SU-DHL-6 (cell line): ENCODE data around the gene SCAMP3.

Experiments
- H2AFZ ChIP-seq: fragments of 200-600 bp; sonication (generic); 2 replicates; pipeline ENCODE4 v1.6.1; 2014; ENCODE audit warnings: low read depth, mild to moderate bottlenecking, moderate library complexity, mixed read lengths, antibody characterized with exemption, low read length; ENCODE audit not compliant: severe bottlenecking
- H3F3A ChIP-seq: fragments of 200-600 bp; shearing (Covaris generic); 2 replicates; pipeline ENCODE4 v1.6.0; 2016; ENCODE audit warnings: antibody characterized with exemption, mild to moderate bottlenecking; ENCODE audit not compliant: insufficient read depth
- H3K27ac ChIP-seq: fragments of 200-600 bp; sonication (generic); 2 replicates; pipeline ENCODE4 v1.5.1; 2016; ENCODE audit warnings: low read depth, mild to moderate bottlenecking, low read length, moderate library complexity, mixed read lengths
- H3K27me3 ChIP-seq: fragments of 200-600 bp; sonication (generic), shearing (Covaris generic); 2 replicates; pipeline ENCODE4 v1.6.0; 2014; ENCODE audit warnings: mild to moderate bottlenecking, low read length
- H3K36me3 ChIP-seq: fragments of 200-600 bp; sonication (generic); 2 replicates; pipeline ENCODE4 v1.6.1; 2014; ENCODE audit warnings: mild to moderate bottlenecking, low read length, mixed read lengths
- H3K4me2 ChIP-seq: fragments of 300-600, 200-600 bp; shearing (Covaris generic), sonication (generic); 2 replicates; pipeline ENCODE4 v1.6.0; 2014; ENCODE audit warnings: low read length, low read depth, mild to moderate bottlenecking; ENCODE audit not compliant: poor library complexity, severe bottlenecking
- H3K4me3 ChIP-seq: fragments of 200-600 bp; sonication (generic); 2 replicates; pipeline ENCODE4 v1.5.1; 2014; ENCODE audit warnings: antibody characterized with exemption, low read length, mild to moderate bottlenecking, mixed read lengths; ENCODE audit not compliant: insufficient read depth, poor library complexity, severe bottlenecking
- H3K79me2 ChIP-seq: fragments of 200-600 bp; sonication (generic); 2 replicates; pipeline ENCODE4 v1.6.1; 2014; ENCODE audit warnings: mild to moderate bottlenecking, low read length, moderate library complexity; ENCODE audit not compliant: insufficient read depth
- H3K9ac ChIP-seq: fragments of 200-600 bp; sonication (generic); 2 replicates; pipeline ENCODE4 v1.7.0; 2014; ENCODE audit warnings: mild to moderate bottlenecking, low read length
- H3K9me2 ChIP-seq: fragments of 200-600 bp; sonication (generic); replicated peaks from 2 replicates; pipeline ENCODE4 v1.6.1; 2014; ENCODE audit warnings: low read length; ENCODE audit not compliant: insufficient read depth
- H3K9me3 ChIP-seq: fragments of 200-600 bp; sonication (generic); 2 replicates; pipeline ENCODE4 v1.6.1; 2014; ENCODE audit warnings: low read length, mixed read lengths; ENCODE audit not compliant: insufficient read depth
- H4K20me1 ChIP-seq: fragments of 200-600 bp; sonication (generic); 2 replicates; pipeline ENCODE4 v1.6.1; 2014; ENCODE audit warnings: low read depth, mild to moderate bottlenecking, antibody characterized with exemption, low read length, moderate library complexity, mixed read lengths
- EZH2phosphoT487 ChIP-seq: fragments of 200-600 bp; sonication (generic), shearing (Covaris generic); conservative IDR thresholded peaks from 2 replicates; pipeline ENCODE4 v1.6.1; 2018; ENCODE audit warnings: mild to moderate bottlenecking, antibody characterized with exemption, low read length, moderate library complexity, mixed read lengths
- TF ChIP-seq, protein P1 (sequence below): fragments of 200-600 bp; sonication (generic); IDR thresholded peaks from one replicate; pipeline ENCODE4 v1.5.1; 2017; ENCODE audit warnings: antibody characterized with exemption, mild to moderate bottlenecking, low read length, moderate library complexity; ENCODE audit not compliant: insufficient read depth, poor library complexity, severe bottlenecking

The SCAMP3 gene

DNA sequence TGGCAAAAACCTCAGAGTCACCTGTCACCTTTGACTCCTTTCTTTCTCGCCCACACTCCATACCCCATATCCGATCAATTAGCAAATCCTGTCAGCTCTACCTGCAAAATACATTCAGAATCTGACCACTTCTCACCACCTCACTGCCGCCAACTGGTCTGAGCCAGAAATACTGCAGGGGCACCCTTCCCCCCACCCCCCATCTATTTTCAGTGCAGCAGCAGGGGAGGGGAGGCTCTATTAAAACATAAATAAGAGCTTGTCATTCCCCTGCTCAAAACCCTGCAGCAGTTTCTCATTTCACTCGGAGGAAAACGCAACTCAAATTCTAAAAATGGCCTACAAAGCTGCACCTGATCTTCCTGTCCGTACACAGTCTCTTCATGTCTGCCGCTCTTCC lies 35.2 kb upstream of the SCAMP3 start:
- H2AFZ ChIP-seq = peak overlapping the region; percentile 12

DNA sequence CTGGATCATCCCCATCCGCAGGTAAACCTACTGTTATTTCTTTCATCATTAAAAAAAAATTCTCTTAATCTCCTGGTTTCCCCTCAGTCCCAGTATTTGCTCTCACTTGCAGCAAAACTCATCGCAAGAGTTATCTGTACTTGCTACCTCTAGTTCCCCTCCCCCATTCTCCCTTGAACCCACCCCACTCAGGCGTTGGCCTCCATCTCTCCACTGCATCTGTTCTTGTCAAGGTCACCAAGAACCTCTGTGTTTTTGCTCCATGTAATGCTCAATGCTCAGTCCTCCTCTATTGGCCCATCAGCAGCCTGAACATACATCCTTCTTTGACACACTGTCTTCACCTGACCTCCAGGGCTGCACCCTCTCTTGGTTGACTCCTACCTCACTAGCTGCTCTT lies 34.5 kb upstream of the SCAMP3 start:
- no peaks in the 10 kb centered on the region for H3F3A ChIP-seq
- no peak overlapping the region for H3K9ac ChIP-seq
- no peaks in the 10 kb centered on the region for H3K27me3 ChIP-seq
- H3K9me2 ChIP-seq = no peaks in the 10 kb centered on the region
- no peak overlapping the region for H3K4me3 ChIP-seq
- H4K20me1 ChIP-seq = no peaks in the 10 kb centered on the region
- no peak overlapping the region for H3K4me2 ChIP-seq
- TF ChIP-seq, protein P1, sequence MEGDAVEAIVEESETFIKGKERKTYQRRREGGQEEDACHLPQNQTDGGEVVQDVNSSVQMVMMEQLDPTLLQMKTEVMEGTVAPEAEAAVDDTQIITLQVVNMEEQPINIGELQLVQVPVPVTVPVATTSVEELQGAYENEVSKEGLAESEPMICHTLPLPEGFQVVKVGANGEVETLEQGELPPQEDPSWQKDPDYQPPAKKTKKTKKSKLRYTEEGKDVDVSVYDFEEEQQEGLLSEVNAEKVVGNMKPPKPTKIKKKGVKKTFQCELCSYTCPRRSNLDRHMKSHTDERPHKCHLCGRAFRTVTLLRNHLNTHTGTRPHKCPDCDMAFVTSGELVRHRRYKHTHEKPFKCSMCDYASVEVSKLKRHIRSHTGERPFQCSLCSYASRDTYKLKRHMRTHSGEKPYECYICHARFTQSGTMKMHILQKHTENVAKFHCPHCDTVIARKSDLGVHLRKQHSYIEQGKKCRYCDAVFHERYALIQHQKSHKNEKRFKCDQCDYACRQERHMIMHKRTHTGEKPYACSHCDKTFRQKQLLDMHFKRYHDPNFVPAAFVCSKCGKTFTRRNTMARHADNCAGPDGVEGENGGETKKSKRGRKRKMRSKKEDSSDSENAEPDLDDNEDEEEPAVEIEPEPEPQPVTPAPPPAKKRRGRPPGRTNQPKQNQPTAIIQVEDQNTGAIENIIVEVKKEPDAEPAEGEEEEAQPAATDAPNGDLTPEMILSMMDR = no peak
- no peak for TF ChIP-seq EZH2phosphoT487
- H3K9me3 ChIP-seq = no peaks in the 10 kb centered on the region
- H3K79me2 ChIP-seq = no peaks in the 10 kb centered on the region
- H3K27ac ChIP-seq = no peak overlapping the region
- H3K36me3 ChIP-seq = no peaks in the 10 kb centered on the region
- no peak overlapping the region for H2AFZ ChIP-seq

More for the DNA sequence above, 35.2 kb upstream of the SCAMP3 start:
- no peaks in the 10 kb centered on the region for H3F3A ChIP-seq
- peak overlapping the region; percentile 42; the same call in 1 of the 2 replicates for H3K27ac ChIP-seq
- no peaks in the 10 kb centered on the region for H3K9me3 ChIP-seq
- H3K9me2 ChIP-seq = no peaks in the 10 kb centered on the region
- TF ChIP-seq, protein P1 = no peak
- no peak for TF ChIP-seq EZH2phosphoT487
- H3K4me3 ChIP-seq = no peak overlapping the region
- peak overlapping the region; percentile 7; the same call in 1 of the 2 replicates for H3K9ac ChIP-seq
- peak overlapping the region; percentile 35 for H3K4me2 ChIP-seq
- no peaks in the 10 kb centered on the region for H3K27me3 ChIP-seq
- no peaks in the 10 kb centered on the region for H3K79me2 ChIP-seq
- no peaks in the 10 kb centered on the region for H4K20me1 ChIP-seq
- no peaks in the 10 kb centered on the region for H3K36me3 ChIP-seq

DNA sequence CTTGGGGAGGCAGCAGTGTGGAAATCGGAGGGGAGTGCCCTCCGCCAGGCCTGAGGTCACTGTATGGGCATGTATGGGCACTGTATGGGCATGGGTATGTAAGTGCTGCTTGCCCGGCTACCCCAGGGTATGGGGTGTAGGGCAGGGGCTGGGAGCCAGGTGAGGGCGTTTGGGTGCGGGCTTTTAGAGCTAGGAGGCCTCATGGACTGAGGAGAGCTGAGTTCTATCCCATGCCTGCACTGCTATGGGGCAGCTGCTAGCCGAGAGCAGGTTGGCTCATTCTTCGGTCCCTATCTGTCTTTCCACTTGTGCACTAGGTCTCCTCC lies 33.7 kb upstream of the SCAMP3 start:
- H3K79me2 ChIP-seq = no peaks in the 10 kb centered on the region
- H3K9me3 ChIP-seq = no peaks in the 10 kb centered on the region
- H3K9ac ChIP-seq = no peak overlapping the region
- H3K27ac ChIP-seq = no peak overlapping the region
- H3F3A ChIP-seq = no peaks in the 10 kb centered on the region
- H3K27me3 ChIP-seq = no peaks in the 10 kb centered on the region
- H3K36me3 ChIP-seq = no peaks in the 10 kb centered on the region
- H4K20me1 ChIP-seq = no peaks in the 10 kb centered on the region
- no peak overlapping the region for H3K4me3 ChIP-seq
- H2AFZ ChIP-seq = no peak overlapping the region
- no peak overlapping the region for H3K4me2 ChIP-seq
- no peaks in the 10 kb centered on the region for H3K9me2 ChIP-seq
- TF ChIP-seq EZH2phosphoT487 = no peak
- TF ChIP-seq, protein P1 = no peak
